Raji (cell line): ENCODE results near the gene TAF8.

Source experiments
- POLR2A ChIP-seq: IDR thresholded peaks from 2 replicates; pipeline ENCODE4 v1.6.1; 2011; ENCODE audit warnings: low read depth, low read length, control low read depth; ENCODE audit not compliant: insufficient read depth

Gene TAF8

GRCh38 chr6:42118162-42119001 lies 68.1 kb downstream of the TAF8 start:
- no peak for TF ChIP-seq POLR2A

GRCh38 chr6:42120895-42121865 lies 70.9 kb downstream of the TAF8 start:
- no peak for TF ChIP-seq POLR2A

- no peak for TF ChIP-seq POLR2A
These were observed 73.2 kb downstream of the TAF8 start for GRCh38 chr6:42123379-42124103.

- TF ChIP-seq POLR2A: no peak
These were observed 74.0 kb downstream of the TAF8 start for GRCh38 chr6:42124223-42124836.

GRCh38 chr6:42125231-42125630 lies 74.9 kb downstream of the TAF8 start:
- TF ChIP-seq POLR2A: no peak

- no peak for TF ChIP-seq POLR2A
These were observed 75.3 kb downstream of the TAF8 start for GRCh38 chr6:42125663-42126062.

- no peak for TF ChIP-seq POLR2A
These were observed 78.4 kb downstream of the TAF8 start for GRCh38 chr6:42128460-42129359.

GRCh38 chr6:42129360-42129676 lies 79.0 kb downstream of the TAF8 start:
- no peak for TF ChIP-seq POLR2A

GRCh38 chr6:42131531-42131930 lies 81.2 kb downstream of the TAF8 start:
- TF ChIP-seq POLR2A: no peak

GRCh38 chr6:42133926-42134325 lies 83.6 kb downstream of the TAF8 start:
- no peak for TF ChIP-seq POLR2A

GRCh38 chr6:42135161-42135560 lies 84.8 kb downstream of the TAF8 start:
- no peak for TF ChIP-seq POLR2A

GRCh38 chr6:42135722-42136121 lies 85.4 kb downstream of the TAF8 start:
- TF ChIP-seq POLR2A: no peak

- no peak for TF ChIP-seq POLR2A
These were observed 86.3 kb downstream of the TAF8 start for GRCh38 chr6:42136508-42137193.
